Left forelimb (tissue), 1 donor: ENCODE results near the gene UBE2I.

Source experiments
- DNase-seq: peaks from one replicate; pipeline ENCODE4 v3.0.0-alpha.2; 2018; ENCODE audit warnings: low spot score

The UBE2I gene

GRCh38 chr16:1343428-1344242 lies 34.2 kb downstream of the UBE2I start:
- DNase-seq: no peak

- DNase-seq: no peak
These were observed 35.1 kb downstream of the UBE2I start for GRCh38 chr16:1344499-1344898.

GRCh38 chr16:1345087-1345486 lies 35.7 kb downstream of the UBE2I start:
- no peak for DNase-seq

GRCh38 chr16:1345651-1346421 lies 36.4 kb downstream of the UBE2I start:
- no peak for DNase-seq

GRCh38 chr16:1346422-1347285 lies 37.2 kb downstream of the UBE2I start:
- DNase-seq: no peak

GRCh38 chr16:1347286-1347855 lies 37.9 kb downstream of the UBE2I start:
- DNase-seq: no peak

GRCh38 chr16:1347962-1348361 lies 38.5 kb downstream of the UBE2I start:
- no peak for DNase-seq

- no peak for DNase-seq
These were observed 39.0 kb downstream of the UBE2I start for GRCh38 chr16:1348441-1348840.

GRCh38 chr16:1348926-1349325 lies 39.5 kb downstream of the UBE2I start:
- DNase-seq: no peak

GRCh38 chr16:1349351-1349750 lies 39.9 kb downstream of the UBE2I start:
- DNase-seq: no peak

GRCh38 chr16:1349951-1350350 lies 40.5 kb downstream of the UBE2I start:
- no peak for DNase-seq

- DNase-seq: no peak
These were observed 41.3 kb downstream of the UBE2I start for GRCh38 chr16:1350691-1351090.

GRCh38 chr16:1351215-1351581 lies 41.8 kb downstream of the UBE2I start:
- DNase-seq: no peak

- DNase-seq: peak; percentile 90
These were observed 42.3 kb downstream of the UBE2I start, which contains the start of the genes GNPTG and TSR3 for GRCh38 chr16:1351582-1352362. Gene GNPTG, plus strand, starts transcription at chr16:1351931. Its CDS starts 35 bp downstream, at chr16:1351966. Gene TSR3, minus strand, starts transcription at chr16:1351878. Its CDS starts 74 bp downstream, at chr16:1351804.

GRCh38 chr16:1354815-1355540 lies 45.5 kb downstream of the UBE2I start:
- DNase-seq: no peak

GRCh38 chr16:1355591-1355990 lies 46.2 kb downstream of the UBE2I start:
- DNase-seq: no peak

GRCh38 chr16:1356061-1356900 lies 46.8 kb downstream of the UBE2I start:
- DNase-seq: no peak

- DNase-seq: no peak
These were observed 48.6 kb downstream of the UBE2I start for GRCh38 chr16:1357906-1358566.
